Measurements from ENCODE around the gene CUL7. TPM values are rescaled to one million over a fixed set of nuclear protein-coding genes. Genes with fewer than 3 reads are reported as not detected.

Gene CUL7
- total and polyA plus RNA-seq, 10 of the 15 experiments (the other 5 are each of a cell fraction or from before 2014, with no cell fraction given), result 0.66 to 18.4 (median 10.9) TPM

GRCh38 chr6:43035495-43036194, 18.0 kb downstream of the CUL7 start:
- Histone ChIP-seq H3K4me2 (ENCODE audit: control insufficient read depth, insufficient read depth) (no peak overlapping the region), H3K9me3 (replicated peaks; ENCODE audit: control insufficient read depth, insufficient read depth, low read length) (no peaks in the 10 kb centered on the region), H4K20me1 (ENCODE audit: control insufficient read depth, insufficient read depth) (no peaks in the 10 kb centered on the region), H3K27me3 (replicated peaks in 1 of 2; ENCODE audit: control insufficient read depth in 2 of 2, insufficient read depth in 2 of 2, low read length in 1 of 2) (no peaks in the 10 kb centered on the region), H3K36me3 (ENCODE audit: control insufficient read depth in 2 of 2, insufficient read depth in 2 of 2, low read length in 1 of 2) (peaks cover 11 to 12% of the 10 kb centered on the region in 2 experiments), H3K4me1 (ENCODE audit: control insufficient read depth, insufficient read depth, low read length) (no peaks in the 10 kb centered on the region), H3K79me2 (ENCODE audit: control insufficient read depth, insufficient read depth, low read length) (no peaks in the 10 kb centered on the region), H3K9ac (ENCODE audit: control insufficient read depth, insufficient read depth, low read length) (no peak overlapping the region), H3K4me3 (no peak overlapping the region), H2AFZ (ENCODE audit: control insufficient read depth, low read depth, low read length) (no peak overlapping the region), H3K27ac (ENCODE audit: control insufficient read depth, insufficient read depth) (no peak overlapping the region)
- RAD21 ChIA-PET (ENCODE audit: unreplicated experiment), result no interaction called here
- TF ChIP-seq RELA (IDR thresholded peaks at IDR 0.05; ENCODE audit: borderline replicate concordance, partially characterized antibody) (no peak), POLR2A (IDR thresholded peaks at IDR 0.05; ENCODE audit: low read depth, low read length) (peak; percentile 24; the same call in 1 of the 2 replicates), HDAC2 (IDR thresholded peaks at IDR 0.05) (no peak), NFYB (IDR thresholded peaks at IDR 0.05; ENCODE audit: insufficient read depth, low read depth, low read length) (no peak), MTA3 (IDR thresholded peaks at IDR 0.05; ENCODE audit: borderline replicate concordance, low read length) (no peak), NR2C2 (IDR thresholded peaks at IDR 0.05; ENCODE audit: borderline replicate concordance, control insufficient read depth, insufficient read length, low read depth) (no peak), CHD1 (IDR thresholded peaks at IDR 0.05; ENCODE audit: low read depth, low read length) (no peak), STAT3 (IDR thresholded peaks at IDR 0.05; ENCODE audit: low read depth, low read length) (no peak)
- FAIRE-seq, result no peak
- POLR2A ChIA-PET, result no interaction called here
- no TSS peak for BruUV-seq (replicated peaks)
- 96% methylated on average over 4 of the region's 4 CpGs for WGBS (ENCODE audit: insufficient coverage, insufficient replicate concordance, low lambda C conversion rate, missing lambda C conversion rate)
- DNase-seq (ENCODE audit: low read depth, low spot score), result no peak
- SMC1A ChIA-PET (ENCODE audit: uncharacterized antibody, unreplicated experiment), result no interaction called here
- in situ Hi-C loops (cut with MboI) (no loop called here), intact Hi-C loops (cut with micrococcal nuclease; ENCODE audit: unreplicated experiment) (no loop called here)
- CTCF ChIA-PET, result interaction anchor here (0.7 kb wide), 1 partner anchor 107 kb away, joined by 3 read pairs; no protein-coding TSS in a partner anchor
- ATAC-seq, result no peak

- intact Hi-C loops (cut with micrococcal nuclease; ENCODE audit: unreplicated experiment) (no loop called here), in situ Hi-C loops (cut with MboI) (no loop called here)
- Histone ChIP-seq H4K20me1 (ENCODE audit: control insufficient read depth, insufficient read depth) (no peaks in the 10 kb centered on the region), H3K9me3 (replicated peaks; ENCODE audit: control insufficient read depth, insufficient read depth, low read length) (no peaks in the 10 kb centered on the region), H3K27me3 (replicated peaks in 1 of 2; ENCODE audit: control insufficient read depth in 2 of 2, insufficient read depth in 2 of 2, low read length in 1 of 2) (no peaks in the 10 kb centered on the region), H3K4me2 (ENCODE audit: control insufficient read depth, insufficient read depth) (no peak overlapping the region), H3K79me2 (ENCODE audit: control insufficient read depth, insufficient read depth, low read length) (no peaks in the 10 kb centered on the region), H2AFZ (ENCODE audit: control insufficient read depth, low read depth, low read length) (no peak overlapping the region), H3K4me1 (ENCODE audit: control insufficient read depth, insufficient read depth, low read length) (no peaks in the 10 kb centered on the region), H3K4me3 (no peak overlapping the region), H3K9ac (ENCODE audit: control insufficient read depth, insufficient read depth, low read length) (no peak overlapping the region), H3K36me3 (ENCODE audit: control insufficient read depth in 2 of 2, insufficient read depth in 2 of 2, low read length in 1 of 2) (peaks cover 13 to 21% of the 10 kb centered on the region in 2 experiments), H3K27ac (ENCODE audit: control insufficient read depth, insufficient read depth) (no peak overlapping the region)
- ChIA-PET POLR2A (interaction anchor here (0.6 kb wide), 1 partner anchor 243 kb away, joined by 3 read pairs; no protein-coding TSS in a partner anchor), SMC1A (ENCODE audit: uncharacterized antibody, unreplicated experiment) (no interaction called here), RAD21 (ENCODE audit: unreplicated experiment) (no interaction called here), CTCF (no interaction called here)
- no peak for ATAC-seq
- no peak for FAIRE-seq
- no peak for DNase-seq (ENCODE audit: low read depth, low spot score)
- 67% methylated on average over 2 of the region's 2 CpGs for WGBS (ENCODE audit: insufficient coverage, insufficient replicate concordance, low lambda C conversion rate, missing lambda C conversion rate)
- TF ChIP-seq ELK1 (IDR thresholded peaks at IDR 0.05; ENCODE audit: low read depth, low read length) (no peak), FOS (IDR thresholded peaks at IDR 0.05; ENCODE audit: borderline replicate concordance, extremely low read depth, insufficient read length) (no peak), BCL3 (IDR thresholded peaks at IDR 0.05; ENCODE audit: borderline replicate concordance, insufficient read depth, low read depth, low read length, poor library complexity, severe bottlenecking) (no peak), ZBTB11 (CRISPR knock-in tag; IDR thresholded peaks at IDR 0.05) (no peak)
- BruUV-seq (replicated peaks), result no TSS peak
These were observed 19.5 kb downstream of the CUL7 start for GRCh38 chr6:43034190-43034525.

Measured in GM12878 (cell line).